DOHH2 (cell line): ENCODE measurements around the gene CPNE2.

Experiments
- H3F3A ChIP-seq: fragments of 200-600 bp; sonication (generic), shearing (Covaris generic); 2 replicates; pipeline ENCODE4 v1.6.0; 2016; ENCODE audit warnings: antibody characterized with exemption, mild to moderate bottlenecking; ENCODE audit not compliant: control insufficient read depth, insufficient read depth
- H3K27ac ChIP-seq: fragments of 200-600 bp; sonication (generic); 2 replicates; pipeline ENCODE4 v1.5.1; 2014; ENCODE audit warnings: low read depth, mild to moderate bottlenecking, low read length, moderate library complexity
- H3K27me3 ChIP-seq: fragments of 200-600 bp; sonication (generic); 2 replicates; pipeline ENCODE4 v1.6.1; 2014; ENCODE audit warnings: mild to moderate bottlenecking, low read length, mixed read lengths; ENCODE audit not compliant: control insufficient read depth
- H3K36me3 ChIP-seq: fragments of 200-600 bp; sonication (generic); 2 replicates; pipeline ENCODE4 v1.6.1; 2014; ENCODE audit warnings: mild to moderate bottlenecking, low read length, moderate library complexity, mixed read lengths; ENCODE audit not compliant: control insufficient read depth
- H3K4me1 ChIP-seq: fragments of 200-600 bp; sonication (generic); 2 replicates; pipeline ENCODE4 v1.6.1; 2014; ENCODE audit warnings: mild to moderate bottlenecking, low read length, mixed read lengths; ENCODE audit not compliant: control insufficient read depth
- H3K4me2 ChIP-seq: fragments of 200-600 bp; sonication (generic); 2 replicates; pipeline ENCODE4 v1.6.0; 2014; ENCODE audit warnings: mild to moderate bottlenecking, low read length, moderate library complexity
- H3K4me3 ChIP-seq: fragments of 200-600 bp; sonication (generic); 2 replicates; pipeline ENCODE4 v1.5.1; 2014; ENCODE audit warnings: mild to moderate bottlenecking, low read length, mixed read lengths
- H3K79me2 ChIP-seq: fragments of 200-600 bp; sonication (generic); 2 replicates; pipeline ENCODE4 v1.6.1; 2014; ENCODE audit warnings: mild to moderate bottlenecking, low read length, mixed read lengths; ENCODE audit not compliant: control insufficient read depth
- H3K9me2 ChIP-seq: fragments of 200-600 bp; sonication (generic); replicated peaks from 2 replicates; pipeline ENCODE4 v1.6.1; 2014; ENCODE audit warnings: mild to moderate bottlenecking, low read length, mixed read lengths; ENCODE audit not compliant: control insufficient read depth
- H3K9me3 ChIP-seq: fragments of 200-600 bp; sonication (generic); 2 replicates; pipeline ENCODE4 v1.6.1; 2014; ENCODE audit warnings: antibody characterized with exemption, low read length, mixed read lengths; ENCODE audit not compliant: control insufficient read depth, insufficient read depth
- H4K20me1 ChIP-seq: fragments of 200-600 bp; sonication (generic); 2 replicates; pipeline ENCODE4 v1.6.0; 2014; ENCODE audit warnings: low read depth, mild to moderate bottlenecking, antibody characterized with exemption, low read length, moderate library complexity; ENCODE audit not compliant: control insufficient read depth, insufficient read depth
- CTCF ChIP-seq: fragments of 200-600 bp; sonication (generic); IDR thresholded peaks from one replicate; pipeline ENCODE4 v1.5.1; 2014; ENCODE audit warnings: antibody characterized with exemption, mild to moderate bottlenecking, low read depth, low read length; ENCODE audit not compliant: poor library complexity, severe bottlenecking
- EZH2phosphoT487 ChIP-seq: fragments of 200-600 bp; sonication (generic); IDR thresholded peaks from 2 replicates; pipeline ENCODE4 v1.6.1; 2017; ENCODE audit warnings: borderline replicate concordance, mild to moderate bottlenecking, antibody characterized with exemption, low read length, moderate library complexity, mixed read lengths

CPNE2 gene

GRCh38 chr16:57113664-57114063 is 21.3 kb downstream of the CPNE2 start:
- H3K27ac ChIP-seq, result no peak overlapping the region
- no peaks in the 10 kb centered on the region for H3K27me3 ChIP-seq
- no peak overlapping the region for H3K4me3 ChIP-seq
- 0 out of 2 replicates have a peak, but pooled peaks cover 4% of the 10 kb centered on the region for H3F3A ChIP-seq
- no peaks in the 10 kb centered on the region for H3K36me3 ChIP-seq
- no peaks in the 10 kb centered on the region for H3K79me2 ChIP-seq
- no peak overlapping the region for H3K4me2 ChIP-seq
- TF ChIP-seq EZH2phosphoT487 (no peak), CTCF (no peak)
- no peaks in the 10 kb centered on the region for H3K9me3 ChIP-seq
- peaks cover 16% of the 10 kb centered on the region; the same call in 1 of the 2 replicates for H3K4me1 ChIP-seq
- H4K20me1 ChIP-seq, result no peaks in the 10 kb centered on the region
- H3K9me2 ChIP-seq, result no peaks in the 10 kb centered on the region

GRCh38 chr16:57115168-57115513 is 22.8 kb downstream of the CPNE2 start:
- H3K9me3 ChIP-seq, result no peaks in the 10 kb centered on the region
- no peak overlapping the region for H3K4me2 ChIP-seq
- H3K9me2 ChIP-seq, result no peaks in the 10 kb centered on the region
- H3K36me3 ChIP-seq, result no peaks in the 10 kb centered on the region
- no peaks in the 10 kb centered on the region for H4K20me1 ChIP-seq
- H3K27ac ChIP-seq, result no peak overlapping the region
- no peaks in the 10 kb centered on the region for H3K79me2 ChIP-seq
- H3K27me3 ChIP-seq, result no peaks in the 10 kb centered on the region
- 0 out of 2 replicates have a peak, but pooled peaks cover 4% of the 10 kb centered on the region for H3F3A ChIP-seq
- no peak overlapping the region for H3K4me3 ChIP-seq
- TF ChIP-seq CTCF (no peak), EZH2phosphoT487 (no peak)
- H3K4me1 ChIP-seq, result peaks cover 21% of the 10 kb centered on the region

- H3K4me1 ChIP-seq, result peaks cover 21% of the 10 kb centered on the region
- H3K36me3 ChIP-seq, result no peaks in the 10 kb centered on the region
- H3K9me3 ChIP-seq, result no peaks in the 10 kb centered on the region
- H4K20me1 ChIP-seq, result no peaks in the 10 kb centered on the region
- no peaks in the 10 kb centered on the region for H3K79me2 ChIP-seq
- no peak overlapping the region for H3K4me3 ChIP-seq
- no peak overlapping the region for H3K27ac ChIP-seq
- no peak overlapping the region for H3K4me2 ChIP-seq
- no peaks in the 10 kb centered on the region for H3K9me2 ChIP-seq
- 0 out of 2 replicates have a peak, but pooled peaks cover 4% of the 10 kb centered on the region for H3F3A ChIP-seq
- TF ChIP-seq CTCF (no peak), EZH2phosphoT487 (no peak)
- no peaks in the 10 kb centered on the region for H3K27me3 ChIP-seq
Observed at GRCh38 chr16:57115514-57116182, 23.3 kb downstream of the CPNE2 start.
